Left lung (tissue), 10 donors: ENCODE data around the gene SYT9. TPM values are rescaled to one million over a fixed set of nuclear protein-coding genes. Genes with fewer than 3 reads are reported as not detected.
"Not testable (repeated sequence)": the region's sequence is repeated elsewhere in the genome, so short reads cannot be mapped to it uniquely, and the experiment has no call there.

Source experiments
- ATAC-seq: fragments of 200-7000 bp; cut with Tn5 transposase; one replicate; pipeline ENCODE4 v1.9.1; 2020; ENCODE audit warnings: moderate library complexity
- DNase-seq, 4 donors: peaks; one replicate each; pipeline ENCODE4 v3.0.0-alpha.2; 2013 to 2020
- H3K27ac ChIP-seq, 2 donors: fragments of 200-600 bp; sonication (generic) in 1 of 2; one replicate each; pipeline versions ENCODE4 v1.5.0 to v1.8.0; 2020 to 2021
- H3K27me3 ChIP-seq, 2 donors: fragments of 200-600 bp; sonication (generic) in 1 of 2; one replicate each; pipeline versions ENCODE4 v1.5.0 to v1.8.0; 2020 to 2021
- H3K36me3 ChIP-seq, 2 donors: fragments of 200-600 bp; sonication (generic) in 1 of 2; one replicate each; pipeline versions ENCODE4 v1.5.0 to v1.8.0; 2020 to 2021
- H3K4me1 ChIP-seq, 2 donors: fragments of 200-600 bp; one replicate each; pipeline ENCODE4 v1.8.0; 2021
- H3K4me3 ChIP-seq, 2 donors: fragments of 200-600 bp; sonication (generic) in 1 of 2; one replicate each; pipeline versions ENCODE4 v1.5.0 to v1.8.0; 2020 to 2021; ENCODE audit warnings: mild to moderate bottlenecking in 1 of 2
- H3K9me3 ChIP-seq, 2 donors: fragments of 200-600 bp; sonication (generic) in 1 of 2; one replicate each; pipeline versions ENCODE4 v1.5.0 to v1.8.0; 2020 to 2021
- CTCF ChIP-seq, 2 donors: fragments of 200-600 bp; sonication (generic) in 1 of 2; IDR thresholded peaks; one replicate each; pipeline versions ENCODE4 v1.5.0 to v1.8.0; 2021; ENCODE audit warnings: antibody characterized with exemption in 2 of 2
- intact Hi-C, 2 donors: fragments of 100-400 bp; cut with DNase I; formaldehyde crosslinking; loops; one replicate each; pipeline versions ENCODE4 v1.11.2 to v1.14.2; 2022
- polyA plus RNA-seq, 6 donors: library from polyadenylated mRNA; unstranded; fragments of 120-200 nt; gene quantifications; one replicate each; pipeline ENCODE4 v1.2.1, GENCODE V29; 2013; ENCODE audit not compliant: insufficient read length in 6 of 6
- total RNA-seq, 2 donors: library from RNA; stranded (reverse); fragmentation: NEBNext Ultra II Directional; extraction: Animal tissue kit (Norgen Biotek cat#: 25700); gene quantifications; one replicate each; pipeline ENCODE4 v1.2.1, GENCODE V29; 2021
- donor health status: DM: no; HTN: yes; CAD: no.
- donor health status: DM: no; HTN: no; CAD: no.

Gene SYT9
- total and polyA plus RNA-seq, 8 donors, result 0.10 to 0.20 (median 0.11) TPM; not detected in 1

GRCh38 chr11:7320306-7320705 is 68.6 kb downstream of the SYT9 start:
- ATAC-seq (no peak), DNase-seq (no peak)
- H3K4me1 ChIP-seq, result no peaks in the 10 kb centered on the region
- no peak for TF ChIP-seq CTCF (IDR thresholded peaks at IDR 0.05)
- H3K27me3 ChIP-seq, result no peaks in the 10 kb centered on the region
- intact Hi-C loops, result no loop called here
- no peaks in the 10 kb centered on the region for H3K9me3 ChIP-seq
- H3K36me3 ChIP-seq, result no peaks in the 10 kb centered on the region
- no peak overlapping the region for H3K27ac ChIP-seq
- H3K4me3 ChIP-seq, result no peak overlapping the region

- DNase-seq (no peak), ATAC-seq (no peak)
- Histone ChIP-seq H3K9me3 (no peaks in the 10 kb centered on the region), H3K4me1 (no peaks in the 10 kb centered on the region), H3K4me3 (no peak overlapping the region), H3K27ac (no peak overlapping the region), H3K27me3 (no peaks in the 10 kb centered on the region), H3K36me3 (no peaks in the 10 kb centered on the region)
- TF ChIP-seq CTCF (IDR thresholded peaks at IDR 0.05), result no peak
- intact Hi-C loops, result no loop called here
These were observed 70.1 kb downstream of the SYT9 start for GRCh38 chr11:7321473-7322450.

- intact Hi-C loops, result no loop called here
- Histone ChIP-seq H3K9me3 (peaks cover 0 to 5% of the 10 kb centered on the region in 2 donors), H3K27me3 (no peaks in the 10 kb centered on the region), H3K4me1 (no peaks in the 10 kb centered on the region), H3K36me3 (no peaks in the 10 kb centered on the region), H3K4me3 (no peak overlapping the region), H3K27ac (no peak overlapping the region)
- no peak for ATAC-seq
- DNase-seq, result no peak
- no peak for TF ChIP-seq CTCF (IDR thresholded peaks at IDR 0.05)
These were observed 80.7 kb downstream of the SYT9 start for GRCh38 chr11:7332451-7332850.

GRCh38 chr11:7332962-7333361 is 81.3 kb downstream of the SYT9 start:
- intact Hi-C loops, result no loop called here
- no peak for ATAC-seq

GRCh38 chr11:7335442-7335841 is 83.7 kb downstream of the SYT9 start:
- ATAC-seq, H3K36me3 ChIP-seq, H3K4me1 ChIP-seq, H3K4me3 ChIP-seq, H3K27me3 ChIP-seq, intact Hi-C loops, DNase-seq, H3K27ac ChIP-seq, H3K9me3 ChIP-seq: not testable (repeated sequence)

More at GRCh38 chr11:7332962-7333361, 81.3 kb downstream of the SYT9 start:
- Histone ChIP-seq H3K9me3 (peaks cover 0 to 5% of the 10 kb centered on the region in 2 donors), H3K27ac (no peak overlapping the region), H3K36me3 (no peaks in the 10 kb centered on the region), H3K27me3 (no peaks in the 10 kb centered on the region), H3K4me1 (no peaks in the 10 kb centered on the region), H3K4me3 (no peak overlapping the region)
- TF ChIP-seq CTCF (IDR thresholded peaks at IDR 0.05), result no peak
- no peak for DNase-seq
